Measurements from ENCODE around the gene NPTN. TPM values are rescaled to one million over a fixed set of nuclear protein-coding genes. Genes with fewer than 3 reads are reported as not detected.

The NPTN gene
- total and polyA plus RNA-seq, 2 of the 13 experiments (the other 11 are each of a cell fraction or from before 2014, with no cell fraction given): 78.0 to 110 TPM

DNA sequence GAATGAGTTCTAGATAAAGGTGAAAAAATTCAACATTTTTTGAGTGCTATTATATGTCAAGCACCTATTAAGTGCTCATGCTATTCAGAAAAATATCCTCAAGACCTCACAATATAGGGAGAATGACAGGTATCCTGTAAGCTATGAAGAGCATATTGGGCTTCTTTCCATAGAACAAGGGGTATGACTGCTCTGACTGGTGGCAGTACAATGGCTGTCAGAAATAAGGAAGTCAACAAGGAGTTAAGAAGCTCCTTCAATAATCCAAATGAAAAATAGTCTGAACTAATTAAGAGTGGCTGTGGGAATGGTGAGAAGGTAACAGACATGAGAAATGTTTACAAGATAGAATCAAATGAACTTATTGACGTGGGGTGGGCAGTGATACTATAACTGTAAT, 24.7 kb downstream of the NPTN start:
- CTCF ChIA-PET (ENCODE audit: low intra/inter-chr PET ratio, low total read pairs): no interaction called here
- in situ Hi-C loops (cut with HindIII; ENCODE audit: extremely low pct_ligation_motif_present, low pct_unique_long_range_greater_than_20kb): no loop called here

More for the DNA sequence above, 24.7 kb downstream of the NPTN start:
- Histone ChIP-seq H3K79me2 (ENCODE audit: insufficient read depth, low read length) (peaks cover 82% of the 10 kb centered on the region), H3K4me1 (ENCODE audit: insufficient read depth, low read length) (peaks cover 21% of the 10 kb centered on the region), H3K4me3 (replicated peaks in 1 of 3; ENCODE audit: insufficient read depth in 1 of 3, low read depth in 2 of 3, low read length in 3 of 3) (no peak overlapping the region), H3K36me3 (replicated peaks in 1 of 2; ENCODE audit: control insufficient read depth in 1 of 2, insufficient read depth in 2 of 2, low read length in 2 of 2) (no peaks in the 10 kb centered on the region; a peak in 1 of 5 replicates), H2AFZ (ENCODE audit: low read length) (no peak overlapping the region), H3K9ac (ENCODE audit: insufficient read depth, low read depth, low read length) (no peak overlapping the region), H3K4me2 (ENCODE audit: low read depth, low read length) (no peak overlapping the region), H4K20me1 (ENCODE audit: insufficient read depth, low read length) (peaks cover 23% of the 10 kb centered on the region), H3K9me3 (ENCODE audit: low read length) (no peaks in the 10 kb centered on the region), H3K27me3 (ENCODE audit: control insufficient read depth in 1 of 2, insufficient read depth in 2 of 2, low read length in 2 of 2) (no peaks in the 10 kb centered on the region), H3K27ac (ENCODE audit: extremely low read length, insufficient read depth, low read length) (no peak overlapping the region)
- BruUV-seq (replicated peaks): no TSS peak
- 94% methylated on average over 1 of the region's 1 CpG for WGBS (ENCODE audit: low lambda C conversion rate)
- POLR2A ChIA-PET: no interaction called here
- no peak for TF ChIP-seq ARNTL (CRISPR knock-in tag; IDR thresholded peaks at IDR 0.05)
- no peak for TF ChIP-seq ZFYVE20 (CRISPR knock-in tag; IDR thresholded peaks at IDR 0.05; ENCODE audit: borderline replicate concordance, low read depth)
- TF ChIP-seq AGO2 (optimal IDR thresholded peaks at IDR 0.05; ENCODE audit: low read depth, low read length): no peak
- TF ChIP-seq ZBTB34 (CRISPR knock-in tag; IDR thresholded peaks at IDR 0.05): no peak
- TF ChIP-seq, protein P1, sequence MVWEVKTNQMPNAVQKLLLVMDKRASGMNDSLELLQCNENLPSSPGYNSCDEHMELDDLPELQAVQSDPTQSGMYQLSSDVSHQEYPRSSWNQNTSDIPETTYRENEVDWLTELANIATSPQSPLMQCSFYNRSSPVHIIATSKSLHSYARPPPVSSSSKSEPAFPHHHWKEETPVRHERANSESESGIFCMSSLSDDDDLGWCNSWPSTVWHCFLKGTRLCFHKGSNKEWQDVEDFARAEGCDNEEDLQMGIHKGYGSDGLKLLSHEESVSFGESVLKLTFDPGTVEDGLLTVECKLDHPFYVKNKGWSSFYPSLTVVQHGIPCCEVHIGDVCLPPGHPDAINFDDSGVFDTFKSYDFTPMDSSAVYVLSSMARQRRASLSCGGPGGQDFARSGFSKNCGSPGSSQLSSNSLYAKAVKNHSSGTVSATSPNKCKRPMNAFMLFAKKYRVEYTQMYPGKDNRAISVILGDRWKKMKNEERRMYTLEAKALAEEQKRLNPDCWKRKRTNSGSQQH (CRISPR knock-in tag; IDR thresholded peaks at IDR 0.05; ENCODE audit: low read depth): no peak
- no peak for TF ChIP-seq PPARG (CRISPR knock-in tag; conservative IDR thresholded peaks at IDR 0.05)
- no peak for TF ChIP-seq ZNF296 (CRISPR knock-in tag; conservative IDR thresholded peaks at IDR 0.05)
- no peak for TF ChIP-seq GATA4 (IDR thresholded peaks at IDR 0.05; ENCODE audit: borderline replicate concordance, low read depth)
- TF ChIP-seq POLR2A (IDR thresholded peaks at IDR 0.05; ENCODE audit: insufficient read depth in 1 of 2, low read depth in 2 of 2, low read length in 2 of 2): no peak
- no peak for TF ChIP-seq TAF15 (IDR thresholded peaks at IDR 0.05; ENCODE audit: low read depth, low read length, poor library complexity, severe bottlenecking)
- TF ChIP-seq FOXM1 (CRISPR knock-in tag; IDR thresholded peaks at IDR 0.05): no peak
- TF ChIP-seq DBP (CRISPR knock-in tag; IDR thresholded peaks at IDR 0.05; ENCODE audit: not compliant biosample characterization): no peak
- TF ChIP-seq PLRG1 (conservative IDR thresholded peaks at IDR 0.05): no peak
- TF ChIP-seq ZNF367 (CRISPR knock-in tag; IDR thresholded peaks at IDR 0.05; ENCODE audit: borderline replicate concordance): no peak
- TF ChIP-seq FOXA3 (CRISPR knock-in tag; IDR thresholded peaks at IDR 0.05): no peak
- no peak for TF ChIP-seq ZKSCAN8 (CRISPR knock-in tag; IDR thresholded peaks at IDR 0.05; ENCODE audit: borderline replicate concordance)
- TF ChIP-seq CREB1 (IDR thresholded peaks at IDR 0.05): no peak
- no peak for TF ChIP-seq CREB1 (CRISPR knock-in tag; IDR thresholded peaks at IDR 0.05)
- no peak for TF ChIP-seq ZNF841 (CRISPR knock-in tag; IDR thresholded peaks at IDR 0.05; ENCODE audit: borderline replicate concordance)
- TF ChIP-seq, protein P2, sequence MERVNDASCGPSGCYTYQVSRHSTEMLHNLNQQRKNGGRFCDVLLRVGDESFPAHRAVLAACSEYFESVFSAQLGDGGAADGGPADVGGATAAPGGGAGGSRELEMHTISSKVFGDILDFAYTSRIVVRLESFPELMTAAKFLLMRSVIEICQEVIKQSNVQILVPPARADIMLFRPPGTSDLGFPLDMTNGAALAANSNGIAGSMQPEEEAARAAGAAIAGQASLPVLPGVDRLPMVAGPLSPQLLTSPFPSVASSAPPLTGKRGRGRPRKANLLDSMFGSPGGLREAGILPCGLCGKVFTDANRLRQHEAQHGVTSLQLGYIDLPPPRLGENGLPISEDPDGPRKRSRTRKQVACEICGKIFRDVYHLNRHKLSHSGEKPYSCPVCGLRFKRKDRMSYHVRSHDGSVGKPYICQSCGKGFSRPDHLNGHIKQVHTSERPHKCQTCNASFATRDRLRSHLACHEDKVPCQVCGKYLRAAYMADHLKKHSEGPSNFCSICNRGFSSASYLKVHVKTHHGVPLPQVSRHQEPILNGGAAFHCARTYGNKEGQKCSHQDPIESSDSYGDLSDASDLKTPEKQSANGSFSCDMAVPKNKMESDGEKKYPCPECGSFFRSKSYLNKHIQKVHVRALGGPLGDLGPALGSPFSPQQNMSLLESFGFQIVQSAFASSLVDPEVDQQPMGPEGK (CRISPR knock-in tag; IDR thresholded peaks at IDR 0.05): no peak
- no peak for TF ChIP-seq PAWR (CRISPR knock-in tag; IDR thresholded peaks at IDR 0.05; ENCODE audit: borderline replicate concordance)
- DNase-seq (ENCODE audit: low spot score) (no peak), ATAC-seq (no peak), FAIRE-seq (no peak)
- intact Hi-C loops (cut with micrococcal nuclease; ENCODE audit: unreplicated experiment): no loop called here

All from HepG2 (cell line).